ENCODE data around the gene SLC8A2. TPM values are rescaled to one million over a fixed set of nuclear protein-coding genes. Genes with fewer than 3 reads are reported as not detected.

SLC8A2 gene
- total RNA-seq, 1 donor from 2014 or later = 3.7 TPM

- no peak for DNase-seq (ENCODE audit: low spot score in 2 of 2, unreplicated experiment in 2 of 2)
- Mint-ChIP-seq H3K4me3 (no peak overlapping the region), H3K27ac (no peak overlapping the region), H3K36me3 (no peaks in the 10 kb centered on the region), H3K4me1 (peaks cover 7% of the 10 kb centered on the region), H3K27me3 (ENCODE audit: low read depth) (peaks cover 37% of the 10 kb centered on the region), H3K9me3 (no peaks in the 10 kb centered on the region)
- TF ChIP-seq, protein P1, sequence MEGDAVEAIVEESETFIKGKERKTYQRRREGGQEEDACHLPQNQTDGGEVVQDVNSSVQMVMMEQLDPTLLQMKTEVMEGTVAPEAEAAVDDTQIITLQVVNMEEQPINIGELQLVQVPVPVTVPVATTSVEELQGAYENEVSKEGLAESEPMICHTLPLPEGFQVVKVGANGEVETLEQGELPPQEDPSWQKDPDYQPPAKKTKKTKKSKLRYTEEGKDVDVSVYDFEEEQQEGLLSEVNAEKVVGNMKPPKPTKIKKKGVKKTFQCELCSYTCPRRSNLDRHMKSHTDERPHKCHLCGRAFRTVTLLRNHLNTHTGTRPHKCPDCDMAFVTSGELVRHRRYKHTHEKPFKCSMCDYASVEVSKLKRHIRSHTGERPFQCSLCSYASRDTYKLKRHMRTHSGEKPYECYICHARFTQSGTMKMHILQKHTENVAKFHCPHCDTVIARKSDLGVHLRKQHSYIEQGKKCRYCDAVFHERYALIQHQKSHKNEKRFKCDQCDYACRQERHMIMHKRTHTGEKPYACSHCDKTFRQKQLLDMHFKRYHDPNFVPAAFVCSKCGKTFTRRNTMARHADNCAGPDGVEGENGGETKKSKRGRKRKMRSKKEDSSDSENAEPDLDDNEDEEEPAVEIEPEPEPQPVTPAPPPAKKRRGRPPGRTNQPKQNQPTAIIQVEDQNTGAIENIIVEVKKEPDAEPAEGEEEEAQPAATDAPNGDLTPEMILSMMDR (IDR thresholded peaks at IDR 0.05; ENCODE audit: unreplicated experiment) = no peak
These were observed 39.2 kb downstream of the SLC8A2 start for GRCh38 chr19:47432499-47432898.

DNA sequence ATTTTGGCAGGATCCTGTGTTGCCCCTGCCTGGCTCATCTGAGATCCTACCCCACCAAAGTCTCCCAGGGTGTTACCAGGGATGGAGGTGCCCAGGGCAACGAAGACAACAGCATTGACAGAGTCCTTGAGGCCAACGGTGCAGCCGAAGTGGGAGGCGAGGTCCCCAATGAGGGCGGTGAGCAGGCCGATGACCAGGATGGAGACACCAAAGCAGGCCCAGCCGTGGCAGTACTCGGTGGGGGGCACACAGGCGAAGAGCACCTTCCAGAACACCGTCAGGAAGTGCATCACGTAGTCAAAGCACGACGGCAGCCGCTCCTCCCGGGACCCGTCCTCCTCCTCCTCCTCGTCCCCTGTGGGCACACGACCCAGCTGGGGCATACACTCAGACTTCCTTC is 39.6 kb downstream of the SLC8A2 start:
- DNase-seq (ENCODE audit: low spot score in 2 of 2, unreplicated experiment in 2 of 2) = no peak
- H3K4me3 Mint-ChIP-seq = no peak overlapping the region
- H3K27ac Mint-ChIP-seq = no peak overlapping the region
- peaks cover 7% of the 10 kb centered on the region for H3K4me1 Mint-ChIP-seq
- H3K36me3 Mint-ChIP-seq = no peaks in the 10 kb centered on the region
- H3K27me3 Mint-ChIP-seq (ENCODE audit: low read depth) = peaks cover 37% of the 10 kb centered on the region
- no peaks in the 10 kb centered on the region for H3K9me3 Mint-ChIP-seq
- TF ChIP-seq, protein P1 (IDR thresholded peaks at IDR 0.05; ENCODE audit: unreplicated experiment) = no peak

DNA sequence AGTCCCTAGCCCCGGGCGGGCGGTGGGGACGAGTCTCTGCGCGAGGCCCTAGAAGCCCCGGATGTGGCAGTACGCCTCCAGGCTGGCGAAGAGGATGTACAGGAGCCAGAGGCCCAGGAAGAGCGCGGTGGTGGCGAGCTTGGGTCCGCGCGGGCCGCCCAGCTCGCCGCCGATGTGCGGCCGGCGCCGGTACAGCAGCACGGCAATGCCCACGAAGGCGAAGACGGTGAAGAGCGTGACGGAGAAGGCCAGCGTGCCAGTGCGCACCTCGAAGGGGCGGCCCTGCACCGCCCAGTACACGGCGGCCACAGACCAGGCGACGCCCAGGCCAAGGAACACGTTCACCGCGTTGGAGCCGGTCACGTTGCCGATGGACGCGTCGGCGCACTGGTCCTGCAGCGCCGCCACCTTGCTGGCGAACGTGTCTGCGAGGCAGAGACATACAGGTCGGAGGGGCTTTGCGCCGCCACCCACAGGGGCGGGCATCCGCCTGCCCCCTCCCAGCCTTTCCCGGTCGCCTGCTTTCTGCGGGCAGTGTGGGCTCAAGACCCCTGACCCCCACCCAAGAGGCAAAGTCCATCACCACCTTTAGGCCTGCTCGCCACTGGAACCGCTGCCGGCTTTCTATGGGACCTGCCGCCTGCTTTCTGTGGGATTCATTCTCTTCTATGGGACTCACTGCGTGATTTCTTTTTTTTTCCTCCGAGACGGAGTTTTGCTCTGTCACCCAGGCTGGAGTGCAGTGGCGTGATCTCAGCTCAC is 41.5 kb downstream of the SLC8A2 start:
- H3K4me1 Mint-ChIP-seq = peaks cover 7% of the 10 kb centered on the region
- no peak for DNase-seq (ENCODE audit: low spot score in 2 of 2, unreplicated experiment in 2 of 2)
- TF ChIP-seq, protein P1 (IDR thresholded peaks at IDR 0.05; ENCODE audit: unreplicated experiment) = peak; percentile 38
- H3K9me3 Mint-ChIP-seq = no peaks in the 10 kb centered on the region
- no peak overlapping the region for H3K27ac Mint-ChIP-seq
- H3K36me3 Mint-ChIP-seq = no peaks in the 10 kb centered on the region
- peaks cover 33% of the 10 kb centered on the region for H3K27me3 Mint-ChIP-seq (ENCODE audit: low read depth)
- H3K4me3 Mint-ChIP-seq = no peak overlapping the region

DNA sequence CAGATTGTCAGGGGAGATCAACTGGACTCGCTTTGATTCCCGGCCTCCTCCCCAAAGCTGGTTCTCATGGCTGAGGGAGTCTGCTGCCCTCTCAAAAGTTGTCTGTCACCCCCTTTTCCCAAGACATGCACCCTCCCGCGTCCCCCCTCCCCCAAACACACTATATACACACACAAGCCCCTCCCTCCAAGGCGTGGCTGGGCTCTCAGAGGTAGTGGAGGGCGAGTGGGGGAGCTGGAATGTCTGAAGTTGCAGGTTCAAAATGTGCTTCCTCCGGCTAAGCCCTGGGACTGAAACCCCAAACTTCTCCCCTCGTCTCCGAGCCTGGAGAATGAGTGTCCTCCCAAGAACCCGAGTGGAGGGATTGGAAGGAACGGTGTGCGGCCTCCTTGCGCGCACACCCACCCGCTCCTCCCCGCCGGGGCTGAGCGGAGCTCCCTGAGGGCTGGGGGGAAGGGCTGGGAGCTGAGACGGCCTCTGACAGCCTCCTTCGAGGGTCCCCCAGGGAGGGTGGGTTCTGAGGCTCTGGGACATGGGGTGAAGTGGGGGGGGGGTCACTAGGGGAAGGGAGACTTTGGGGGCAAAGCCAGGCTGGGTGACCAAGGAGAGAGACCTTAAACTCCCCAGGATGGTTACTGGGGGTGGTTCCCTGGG is 42.4 kb downstream of the SLC8A2 start:
- H3K27me3 Mint-ChIP-seq (ENCODE audit: low read depth) = peaks cover 28% of the 10 kb centered on the region

GRCh38 chr19:47428177-47428894 is 43.4 kb downstream of the SLC8A2 start:
- H3K4me3 Mint-ChIP-seq = no peak overlapping the region
- TF ChIP-seq, protein P1 (IDR thresholded peaks at IDR 0.05; ENCODE audit: unreplicated experiment) = no peak
- H3K4me1 Mint-ChIP-seq = peaks cover 13% of the 10 kb centered on the region
- peaks cover 29% of the 10 kb centered on the region for H3K27me3 Mint-ChIP-seq (ENCODE audit: low read depth)
- peak; percentile 95 to 98 for DNase-seq (ENCODE audit: low spot score in 2 of 2, unreplicated experiment in 2 of 2)
- no peaks in the 10 kb centered on the region for H3K9me3 Mint-ChIP-seq
- no peak overlapping the region for H3K27ac Mint-ChIP-seq
- no peaks in the 10 kb centered on the region for H3K36me3 Mint-ChIP-seq

More for the DNA sequence above, 42.4 kb downstream of the SLC8A2 start:
- H3K36me3 Mint-ChIP-seq = no peaks in the 10 kb centered on the region
- peaks cover 9% of the 10 kb centered on the region for H3K4me1 Mint-ChIP-seq
- H3K9me3 Mint-ChIP-seq = no peaks in the 10 kb centered on the region
- TF ChIP-seq, protein P1 (IDR thresholded peaks at IDR 0.05; ENCODE audit: unreplicated experiment) = no peak
- H3K4me3 Mint-ChIP-seq = no peak overlapping the region
- no peak for DNase-seq (ENCODE audit: low spot score in 2 of 2, unreplicated experiment in 2 of 2)
- no peak overlapping the region for H3K27ac Mint-ChIP-seq

Measured in mesothelial cell of epicardium (in vitro differentiated cells).